NK-92 (cell line): ENCODE data around the gene KRT83.

ENCODE experiments used
- DNase-seq: peaks from one replicate; lab custom pipeline; 2025; ENCODE audit not compliant: unreplicated experiment; lab: John Stamatoyannopoulos, UW

Gene KRT83

DNA sequence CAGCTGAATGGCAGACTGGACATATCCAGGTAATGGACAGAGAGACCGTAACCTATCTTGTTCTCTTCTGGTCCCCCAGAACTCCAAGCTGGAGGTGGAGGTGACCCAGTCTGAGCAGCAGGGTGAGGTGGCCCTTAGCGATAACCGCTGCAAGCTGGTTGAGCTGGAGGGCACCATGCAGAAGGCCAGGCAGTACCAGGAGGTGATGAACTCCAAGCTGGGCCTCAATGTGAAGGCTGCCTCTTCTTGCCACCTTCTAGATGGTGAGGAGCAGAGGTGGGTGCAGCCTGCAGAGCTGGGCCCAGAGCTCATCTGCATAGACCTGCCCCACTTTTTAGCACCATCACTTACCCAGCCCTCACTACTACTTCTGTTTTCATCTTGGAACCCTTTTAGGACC is 53.9 kb downstream of the KRT83 start:
- DNase-seq = no peak

DNA sequence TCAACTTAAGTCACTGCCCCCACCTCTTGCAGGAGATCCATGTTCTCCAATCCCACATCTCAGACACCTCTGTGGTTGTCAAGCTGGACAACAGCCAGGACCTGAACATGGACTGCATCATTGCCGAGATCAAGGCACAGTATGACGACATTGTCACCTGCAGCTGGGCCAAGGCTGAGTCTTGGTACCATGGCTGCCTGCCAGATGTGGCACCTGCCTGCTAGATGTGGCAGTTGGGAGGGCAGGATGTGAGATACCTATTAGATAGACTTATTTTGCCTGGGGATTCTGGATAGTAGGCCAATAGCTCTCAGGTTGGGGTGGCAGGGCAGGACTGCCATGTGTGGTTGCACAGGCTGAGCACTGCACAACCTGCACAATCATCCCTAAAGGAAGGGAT is 54.7 kb downstream of the KRT83 start:
- DNase-seq = no peak

DNA sequence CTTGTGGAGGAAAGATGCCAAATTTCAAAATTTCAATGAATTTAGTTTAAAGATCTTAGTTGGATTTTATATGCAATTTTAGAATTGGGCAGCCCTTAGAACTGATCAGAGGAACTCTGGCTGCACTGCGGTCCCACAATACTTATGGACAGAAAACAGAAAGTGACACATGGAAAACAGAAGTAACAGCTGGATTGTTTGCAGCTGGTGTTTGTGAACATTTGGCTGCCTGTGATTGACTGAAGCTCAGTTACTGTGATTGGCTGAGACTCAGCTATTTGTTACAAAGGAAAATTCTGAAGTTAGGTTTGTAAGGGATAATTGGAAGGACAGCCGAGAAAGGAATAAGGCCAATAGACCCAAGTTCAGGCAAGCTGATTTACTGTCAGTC is 56.8 kb downstream of the KRT83 start:
- DNase-seq = no peak
